Esophagus muscularis mucosa (tissue), 4 donors: Measurements from ENCODE around the gene PXMP4. TPM values are rescaled to one million over a fixed set of nuclear protein-coding genes. Genes with fewer than 3 reads are reported as not detected.

Source experiments
- DNase-seq: peaks from one replicate; pipeline ENCODE4 v3.0.0-alpha.2; 2017; ENCODE audit errors: extremely low spot score
- H3K27ac ChIP-seq, 4 donors: fragments of 200-600 bp; sonication (generic); replicated peaks in 1 of 4; 1 replicate in 3 of 4; 2 replicates in 1 of 4; pipeline ENCODE4 v1.5.1; 2016 to 2019; ENCODE audit warnings: mild to moderate bottlenecking in 1 of 4
- H3K27me3 ChIP-seq, 4 donors: fragments of 200-600 bp; sonication (generic); one replicate each; pipeline versions ENCODE4 v1.5.1 to v1.6.0; 2016 to 2019
- H3K36me3 ChIP-seq, 4 donors: fragments of 200-600 bp; sonication (generic); one replicate each; pipeline ENCODE4 v1.5.1; 2016 to 2019
- H3K4me1 ChIP-seq, 4 donors: fragments of 200-600 bp; sonication (generic); one replicate each; pipeline ENCODE4 v1.5.1; 2016 to 2019
- H3K4me3 ChIP-seq, 4 donors: fragments of 200-600 bp; sonication (generic); 1 replicate in 2 of 4; 2 replicates in 2 of 4; pipeline ENCODE4 v1.5.1; 2016 to 2019; ENCODE audit warnings: mild to moderate bottlenecking in 4 of 4, moderate library complexity in 1 of 4
- H3K9me3 ChIP-seq, 4 donors: fragments of 200-600 bp; sonication (generic); 1 replicate in 3 of 4; 2 replicates in 1 of 4; pipeline ENCODE4 v1.5.1; 2016 to 2019
- EP300 ChIP-seq: sonication (generic); formaldehyde crosslinking; IDR thresholded peaks from one replicate; pipeline ENCODE4 v1.6.1; 2017; ENCODE audit warnings: antibody characterized with exemption
- POLR2A ChIP-seq: fragments of 450-650 bp; IDR thresholded peaks from one replicate; pipeline ENCODE4 v1.6.1; 2017; ENCODE audit warnings: antibody characterized with exemption, moderate library complexity, mild to moderate bottlenecking, low read depth
- POLR2AphosphoS5 ChIP-seq, 2 donors: sonication (generic); formaldehyde crosslinking; IDR thresholded peaks; one replicate each; pipeline ENCODE4 v1.6.1; 2017; ENCODE audit warnings: antibody characterized with exemption in 2 of 2
- WGBS: methylation state at CpG from one replicate; pipeline ENCODE4 v1.1.5; 2018; 5-methylcytosine and 5-hydroxymethylcytosine counted together
- intact Hi-C: fragments of 100-400 bp; cut with DNase I; formaldehyde crosslinking; loops from one replicate; pipeline ENCODE4 v1.15.1; 2023
- total RNA-seq, 4 donors: library from RNA; depleted of rRNA; stranded (reverse); fragments of >200 nt; gene quantifications; one replicate each; pipeline versions ENCODE4 v1.1.0 to v1.2.1, GENCODE V29; 2016
- TF ChIP-seq, protein P1 (sequence below), 3 experiments: fragments of 200-600 bp in 2 of 3; fragments of 450-650 bp in 1 of 3; sonication (generic) in 2 of 3; IDR thresholded peaks; one replicate each; pipeline ENCODE4 v1.5.1; 2017 to 2019; ENCODE audit warnings: antibody characterized with exemption in 3 of 3, mild to moderate bottlenecking in 2 of 3, moderate library complexity in 1 of 3

The PXMP4 gene
- total RNA-seq, 4 donors from 2014 or later, result 4.5 to 13.0 (median 9.2) TPM

DNA sequence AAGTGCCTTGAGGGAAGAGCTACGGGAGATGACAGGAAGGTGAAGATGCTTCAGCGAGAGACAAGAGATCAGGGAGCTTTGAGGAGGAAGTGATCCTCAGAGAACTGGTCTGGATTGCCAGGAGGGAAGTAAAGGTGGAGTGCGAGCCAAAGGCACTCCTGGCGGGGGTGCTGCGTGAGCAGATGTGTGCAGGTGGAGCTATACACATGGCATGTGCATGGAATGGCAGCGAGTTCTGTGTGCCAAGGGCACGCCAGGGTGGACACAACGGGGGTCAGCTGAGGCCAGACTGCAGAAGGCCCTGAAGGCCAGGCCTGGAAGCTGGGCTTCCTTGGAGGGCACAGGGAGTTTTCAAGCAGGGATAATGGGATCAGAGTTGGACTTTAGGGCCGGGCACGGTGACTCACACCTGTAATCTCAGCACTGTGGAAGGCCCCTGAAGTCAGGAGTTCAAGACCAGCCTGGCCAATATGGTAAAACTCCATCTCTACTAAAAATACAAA is 6.2 kb downstream of the PXMP4 start:
- H3K36me3 ChIP-seq, result peaks cover 18 to 50% (median 44%) of the 10 kb centered on the region in 4 donors

DNA sequence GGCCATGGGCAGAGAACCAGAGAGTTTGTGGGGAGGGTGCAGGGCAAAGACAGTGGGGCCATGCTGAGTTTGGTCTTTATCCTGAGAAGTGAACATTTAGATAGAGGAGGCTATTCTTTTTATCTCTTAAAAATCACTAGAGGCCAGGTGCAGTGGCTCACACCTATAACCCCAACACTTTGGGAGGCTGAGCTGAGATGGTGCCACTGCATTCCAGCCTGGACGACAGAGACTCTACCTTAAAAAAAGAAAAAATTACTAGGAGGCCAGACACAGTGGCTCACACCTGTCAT is 8.7 kb downstream of the PXMP4 start:
- H3K9me3 ChIP-seq, result no peaks in the 10 kb centered on the region
- DNase-seq, result no peak
- H3K4me3 ChIP-seq, result no peak overlapping the region
- WGBS, result 82% methylated on average over 1 of the region's 1 CpG
- no peaks in the 10 kb centered on the region for H3K27me3 ChIP-seq
- TF ChIP-seq EP300, result no peak
- TF ChIP-seq, protein P1, sequence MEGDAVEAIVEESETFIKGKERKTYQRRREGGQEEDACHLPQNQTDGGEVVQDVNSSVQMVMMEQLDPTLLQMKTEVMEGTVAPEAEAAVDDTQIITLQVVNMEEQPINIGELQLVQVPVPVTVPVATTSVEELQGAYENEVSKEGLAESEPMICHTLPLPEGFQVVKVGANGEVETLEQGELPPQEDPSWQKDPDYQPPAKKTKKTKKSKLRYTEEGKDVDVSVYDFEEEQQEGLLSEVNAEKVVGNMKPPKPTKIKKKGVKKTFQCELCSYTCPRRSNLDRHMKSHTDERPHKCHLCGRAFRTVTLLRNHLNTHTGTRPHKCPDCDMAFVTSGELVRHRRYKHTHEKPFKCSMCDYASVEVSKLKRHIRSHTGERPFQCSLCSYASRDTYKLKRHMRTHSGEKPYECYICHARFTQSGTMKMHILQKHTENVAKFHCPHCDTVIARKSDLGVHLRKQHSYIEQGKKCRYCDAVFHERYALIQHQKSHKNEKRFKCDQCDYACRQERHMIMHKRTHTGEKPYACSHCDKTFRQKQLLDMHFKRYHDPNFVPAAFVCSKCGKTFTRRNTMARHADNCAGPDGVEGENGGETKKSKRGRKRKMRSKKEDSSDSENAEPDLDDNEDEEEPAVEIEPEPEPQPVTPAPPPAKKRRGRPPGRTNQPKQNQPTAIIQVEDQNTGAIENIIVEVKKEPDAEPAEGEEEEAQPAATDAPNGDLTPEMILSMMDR (IDR thresholded peaks at IDR 0.05), result no peak
- TF ChIP-seq POLR2A, result no peak
- no peak for TF ChIP-seq POLR2AphosphoS5 (IDR thresholded peaks at IDR 0.05)
- H3K27ac ChIP-seq, result no peak overlapping the region
- intact Hi-C loops, result no loop called here
- peaks cover 26 to 67% (median 56%) of the 10 kb centered on the region in 4 donors for H3K36me3 ChIP-seq
- H3K4me1 ChIP-seq, result no peaks in the 10 kb centered on the region

More for the DNA sequence above, 6.2 kb downstream of the PXMP4 start:
- intact Hi-C loops, result no loop called here
- H3K27ac ChIP-seq, result no peak overlapping the region
- 97% methylated on average over 8 of the region's 10 CpGs for WGBS
- no peaks in the 10 kb centered on the region for H3K27me3 ChIP-seq
- peaks cover under 1 to 8% (median 5%) of the 10 kb centered on the region in 4 donors for H3K4me1 ChIP-seq
- TF ChIP-seq POLR2AphosphoS5 (IDR thresholded peaks at IDR 0.05), result no peak
- TF ChIP-seq EP300, result no peak
- TF ChIP-seq POLR2A, result no peak
- TF ChIP-seq, protein P1 (IDR thresholded peaks at IDR 0.05), result no peak
- no peak for DNase-seq
- H3K9me3 ChIP-seq, result no peaks in the 10 kb centered on the region
- no peak overlapping the region for H3K4me3 ChIP-seq

DNA sequence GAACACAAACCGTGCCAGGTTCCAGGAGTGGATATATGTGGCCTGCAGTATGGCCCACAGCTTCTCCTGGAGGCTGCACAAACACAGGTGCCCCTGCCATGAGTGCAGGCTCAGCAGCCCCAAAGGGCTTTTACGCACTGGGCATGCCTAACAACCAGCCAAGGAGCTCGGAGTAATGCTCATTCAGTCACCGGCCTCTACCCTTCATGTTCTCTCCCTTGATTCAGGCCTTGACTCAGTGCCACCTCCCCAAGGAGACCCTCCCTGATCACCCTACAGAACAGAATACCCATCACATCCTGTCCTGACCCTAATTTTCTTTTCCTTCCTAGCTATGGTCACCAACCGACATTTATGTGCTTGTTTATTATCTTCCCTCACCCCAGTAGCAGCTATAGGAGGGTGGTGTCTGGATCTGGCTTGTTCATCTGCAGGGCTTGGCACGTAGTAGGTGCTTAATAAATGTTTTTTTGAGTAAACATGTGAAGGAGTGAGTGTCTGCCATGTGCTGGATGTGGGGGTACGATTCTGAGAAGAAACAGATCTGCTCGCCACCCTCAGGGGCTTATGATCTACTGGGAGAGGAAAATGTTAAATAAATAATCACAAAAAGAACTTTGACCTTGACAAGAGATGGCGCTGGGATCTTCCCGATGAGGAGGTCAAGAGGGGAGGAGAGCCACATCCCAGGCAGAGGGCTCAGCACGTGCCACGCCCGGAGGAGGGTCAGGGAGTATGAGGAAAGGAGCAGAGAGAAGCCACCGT is 9.2 kb downstream of the PXMP4 start:
- H3K9me3 ChIP-seq, result no peaks in the 10 kb centered on the region
- no peak for TF ChIP-seq EP300
- no peak for TF ChIP-seq POLR2A
- H3K4me3 ChIP-seq, result no peak overlapping the region
- H3K36me3 ChIP-seq, result peaks cover 26 to 72% (median 61%) of the 10 kb centered on the region in 4 donors
- 69% methylated on average over 14 of the region's 14 CpGs for WGBS
- no peak for DNase-seq
- intact Hi-C loops, result no loop called here
- no peak overlapping the region for H3K27ac ChIP-seq
- H3K4me1 ChIP-seq, result no peaks in the 10 kb centered on the region
- H3K27me3 ChIP-seq, result no peaks in the 10 kb centered on the region

DNA sequence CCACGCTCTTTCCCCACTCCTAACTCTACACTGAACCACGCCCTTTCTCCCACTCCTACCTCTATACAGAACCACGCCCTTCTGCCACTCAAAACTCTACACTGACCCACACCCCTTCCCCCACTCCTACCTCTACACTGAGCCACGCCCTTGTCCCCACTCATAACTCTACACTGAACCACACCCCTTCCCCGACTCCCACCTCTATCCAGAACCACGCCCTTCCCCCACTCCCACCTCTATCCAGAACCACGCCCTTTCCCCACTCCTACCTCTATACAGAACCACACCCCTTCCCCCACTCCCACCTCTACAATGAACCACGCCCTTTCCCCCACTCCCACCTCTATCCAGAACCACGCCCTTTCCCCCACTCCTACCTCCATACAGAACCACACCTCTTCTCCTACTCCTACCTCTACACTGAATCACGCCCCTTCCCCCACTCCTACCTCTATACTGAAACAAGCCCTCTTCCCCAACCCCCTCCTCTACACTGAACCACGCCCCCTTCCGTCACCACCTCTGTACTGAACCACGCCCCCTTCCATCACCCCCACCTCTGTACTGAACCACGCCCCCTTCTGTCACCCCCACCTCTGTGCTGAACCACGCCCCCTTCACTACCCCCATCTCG is 10.1 kb downstream of the PXMP4 start:
- peaks cover 22 to 75% (median 59%) of the 10 kb centered on the region in 4 donors for H3K36me3 ChIP-seq
- WGBS, result 82% methylated on average over 16 of the region's 16 CpGs

DNA sequence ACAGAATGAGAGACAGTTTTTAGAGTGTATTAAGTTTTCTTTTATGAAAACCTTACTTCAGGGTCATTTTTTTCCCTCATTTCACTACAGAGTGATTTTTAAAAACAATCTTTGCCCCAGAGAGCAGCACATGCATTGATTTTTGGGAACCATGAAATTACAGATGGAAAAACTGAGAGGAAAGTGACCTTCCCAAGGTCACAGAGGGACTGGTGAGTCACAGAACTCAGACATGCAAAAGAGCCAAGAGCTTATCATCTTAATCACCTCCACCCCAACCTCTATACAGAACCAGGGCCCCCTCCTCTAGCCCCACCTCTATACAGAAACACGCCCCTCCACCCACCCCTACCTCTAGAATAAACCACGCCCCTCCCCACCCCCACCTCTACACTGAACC is 10.7 kb downstream of the PXMP4 start:
- TF ChIP-seq POLR2AphosphoS5 (IDR thresholded peaks at IDR 0.05), result no peak
- TF ChIP-seq POLR2A, result no peak
- TF ChIP-seq, protein P1 (IDR thresholded peaks at IDR 0.05), result no peak
- TF ChIP-seq EP300, result no peak
- 97% methylated on average over 2 of the region's 2 CpGs for WGBS

More for the DNA sequence above, 10.1 kb downstream of the PXMP4 start:
- Histone ChIP-seq H3K27ac (no peak overlapping the region), H3K4me3 (no peak overlapping the region), H3K4me1 (no peaks in the 10 kb centered on the region), H3K9me3 (no peaks in the 10 kb centered on the region), H3K27me3 (no peaks in the 10 kb centered on the region)
- intact Hi-C loops, result no loop called here
- DNase-seq, result no peak
- TF ChIP-seq EP300 (no peak), POLR2AphosphoS5 (IDR thresholded peaks at IDR 0.05) (no peak), POLR2A (no peak)
- TF ChIP-seq, protein P1 (IDR thresholded peaks at IDR 0.05), result no peak

More for the DNA sequence above, 10.7 kb downstream of the PXMP4 start:
- Histone ChIP-seq H3K27me3 (no peaks in the 10 kb centered on the region), H3K4me3 (no peak overlapping the region), H3K4me1 (no peaks in the 10 kb centered on the region), H3K36me3 (peaks cover 16 to 74% (median 56%) of the 10 kb centered on the region in 4 donors), H3K9me3 (no peaks in the 10 kb centered on the region), H3K27ac (no peak overlapping the region)
- intact Hi-C loops, result no loop called here
- no peak for DNase-seq
